Hematopoietic multipotent progenitor cell (in vitro differentiated cells): ENCODE results near the gene ABHD16A. TPM values are rescaled to one million over a fixed set of nuclear protein-coding genes. Genes with fewer than 3 reads are reported as not detected.

Source experiments
- DNase-seq, 3 donors: peaks; one replicate each; pipeline ENCODE4 v3.0.0-alpha.2; 2011 to 2015; ENCODE audit warnings: low read depth in 2 of 3, low spot score in 2 of 3
- total RNA-seq: library from RNA; depleted of rRNA; stranded (reverse); fragments of >200 nt; gene quantifications from one replicate; pipeline ENCODE4 v1.2.3, GENCODE V29; 2012

ABHD16A gene
- total RNA-seq, 1 donor = 75.4 TPM

DNA sequence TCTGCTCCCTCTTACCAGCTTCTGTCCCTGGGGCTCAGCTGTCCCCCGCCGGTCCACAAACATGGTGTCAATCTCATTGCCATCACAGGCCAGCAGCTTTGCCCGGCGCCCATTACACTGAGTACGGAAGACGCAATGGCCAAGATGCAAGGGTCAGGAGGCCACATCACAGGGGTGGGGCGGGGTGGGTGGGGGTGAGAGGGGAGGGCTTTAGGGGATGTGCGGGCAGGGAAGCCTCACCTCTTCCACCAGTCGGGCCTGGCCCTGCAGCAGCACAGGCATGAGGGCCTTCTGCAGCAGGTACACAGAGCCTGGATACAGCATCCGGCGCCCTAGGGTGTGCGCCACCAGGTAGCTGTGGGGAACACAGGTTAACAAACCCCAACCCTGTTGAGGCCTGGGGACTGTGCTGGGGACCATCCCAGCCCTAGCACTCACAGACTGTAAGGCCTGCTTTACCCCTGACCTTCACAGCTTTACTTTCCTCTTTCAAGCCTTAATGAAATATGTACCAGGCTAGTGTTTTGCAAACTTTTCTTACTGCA, 11.5 kb downstream of the ABHD16A start:
- no peak for DNase-seq

- DNase-seq = no peak
Measured at GRCh38 chr6:31691078-31691463, 12.1 kb downstream of the ABHD16A start.

- no peak for DNase-seq
Measured at GRCh38 chr6:31690231-31691077, 12.7 kb downstream of the ABHD16A start.

DNA sequence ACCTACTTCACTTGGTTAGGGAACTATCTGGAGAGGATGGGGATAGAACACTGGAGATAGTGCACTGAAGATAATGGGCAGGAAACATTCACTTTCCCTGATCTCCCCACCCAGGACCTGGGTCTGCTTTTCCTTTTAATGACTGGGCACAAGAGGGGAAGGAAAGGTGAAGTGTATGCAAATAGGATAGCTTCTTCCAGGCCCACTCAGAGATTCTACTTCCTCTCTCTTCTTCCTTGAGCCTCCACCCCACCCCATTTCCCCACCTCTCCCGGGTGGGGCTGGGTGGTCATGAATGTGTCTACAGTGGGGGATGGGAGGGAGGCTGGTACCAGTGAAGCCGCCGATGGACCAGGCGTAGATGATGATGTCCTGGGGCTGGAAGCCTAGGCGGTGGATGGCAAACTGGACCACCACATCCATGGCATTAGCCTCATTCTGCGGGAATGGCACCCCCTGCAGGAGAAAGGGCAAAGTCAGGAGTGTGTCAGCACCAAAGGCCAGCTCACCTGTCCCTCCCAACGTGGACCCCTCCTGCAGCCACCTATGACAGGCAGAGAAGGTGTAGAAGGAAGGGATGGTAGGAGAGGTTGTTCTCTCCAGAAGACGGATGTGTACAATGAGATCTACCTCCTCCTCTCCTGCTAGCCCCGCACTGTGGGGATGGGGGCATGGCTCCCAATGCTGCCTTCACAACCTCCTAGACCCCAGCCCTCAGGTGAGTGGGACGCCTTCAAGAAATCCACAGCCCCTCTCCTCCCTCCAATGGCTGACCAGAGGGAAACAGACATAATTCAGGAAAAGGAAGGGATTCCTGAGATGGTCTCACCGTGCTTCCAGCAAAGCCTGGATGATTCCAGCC, 13.6 kb downstream of the ABHD16A start:
- peak in 1 of 3 donors; percentile 33 for DNase-seq

- DNase-seq = no peak
Measured at GRCh38 chr6:31687860-31688693, 15.0 kb downstream of the ABHD16A start.

- DNase-seq = no peak
Measured at GRCh38 chr6:31687321-31687720, 15.8 kb downstream of the ABHD16A start.

GRCh38 chr6:31686483-31686882, 16.6 kb downstream of the ABHD16A start:
- DNase-seq = no peak

DNA sequence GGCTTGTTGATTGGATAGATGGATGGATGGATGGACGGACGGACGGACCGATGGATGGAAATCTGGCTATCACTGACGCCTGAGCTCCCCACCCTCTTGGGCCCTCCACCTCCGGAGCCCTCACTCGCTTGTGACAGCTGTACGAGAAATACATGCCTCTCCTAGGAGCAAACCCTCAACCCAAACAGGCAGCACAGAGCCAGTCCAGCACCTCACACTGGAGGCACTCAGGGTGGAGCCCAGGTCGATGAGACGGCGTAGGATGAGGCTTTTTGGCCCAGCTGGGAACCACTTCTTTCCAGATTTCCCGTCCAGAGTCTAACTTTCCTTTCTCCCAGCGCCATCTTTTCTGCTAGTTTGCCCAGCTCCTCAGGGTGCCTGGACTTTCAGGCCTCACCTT, 19.5 kb downstream of the ABHD16A start:
- DNase-seq = no peak

- DNase-seq = peak; percentile 33 to 65 (median 44)
Measured at GRCh38 chr6:31681135-31681671, 21.9 kb downstream of the ABHD16A start.

GRCh38 chr6:31680226-31681134, 22.6 kb downstream of the ABHD16A start, which contains the start of gene LY6G5C:
LY6G5C (minus strand) TSS chr6:31681067; CDS start chr6:31680373, 694 bp downstream.
- DNase-seq = peak; percentile 41 to 69 (median 62)

DNA sequence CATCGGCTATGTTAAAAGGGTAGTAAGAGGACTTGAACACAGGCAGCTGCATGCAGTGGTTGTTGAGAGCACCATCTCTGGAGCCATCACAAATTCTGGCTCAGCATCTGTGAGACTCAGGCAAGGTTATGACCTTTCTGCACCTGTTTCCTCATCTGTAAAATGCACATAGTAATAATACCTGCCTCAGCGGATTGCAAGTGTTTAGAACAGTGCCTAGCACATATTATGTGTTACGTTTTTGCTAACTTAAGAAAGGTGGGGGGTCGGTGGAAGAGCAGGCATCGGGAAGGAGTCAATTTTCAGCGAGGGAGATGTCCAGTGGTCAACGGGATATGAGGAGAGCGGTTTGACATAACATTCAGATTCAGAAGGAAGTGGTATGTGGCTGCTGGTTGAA, 25.2 kb downstream of the ABHD16A start:
- DNase-seq = no peak

- no peak for DNase-seq
Measured at GRCh38 chr6:31676904-31677303, 26.2 kb downstream of the ABHD16A start.

DNA sequence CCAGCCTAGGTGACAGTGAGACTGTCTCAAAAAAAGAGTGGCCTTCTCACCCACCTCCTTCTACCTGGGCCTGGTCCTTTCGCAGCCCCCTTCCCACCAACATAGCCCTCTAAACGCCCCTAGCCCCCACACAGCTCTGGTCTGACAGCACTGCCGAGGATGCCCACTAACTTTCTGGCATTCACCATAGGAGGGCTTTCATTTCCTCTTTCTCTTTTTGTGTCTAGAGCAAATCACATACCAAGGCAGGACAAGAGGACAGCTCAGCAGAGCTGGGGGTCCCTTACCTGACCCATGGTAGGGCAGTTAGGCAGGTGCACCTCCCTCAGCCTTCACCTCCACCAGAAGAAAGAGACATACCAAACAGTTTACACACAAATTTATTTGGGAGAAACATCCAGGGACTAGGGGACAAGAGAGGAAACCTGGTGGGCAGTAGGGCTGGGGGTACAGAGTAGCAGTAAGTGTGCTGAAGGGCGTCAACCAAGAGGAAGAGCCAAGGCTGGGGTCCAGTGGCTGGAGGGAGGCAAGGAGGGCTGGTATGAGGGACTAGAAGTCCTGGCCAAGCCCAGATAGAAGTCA, 26.7 kb downstream of the ABHD16A start:
- no peak for DNase-seq

DNA sequence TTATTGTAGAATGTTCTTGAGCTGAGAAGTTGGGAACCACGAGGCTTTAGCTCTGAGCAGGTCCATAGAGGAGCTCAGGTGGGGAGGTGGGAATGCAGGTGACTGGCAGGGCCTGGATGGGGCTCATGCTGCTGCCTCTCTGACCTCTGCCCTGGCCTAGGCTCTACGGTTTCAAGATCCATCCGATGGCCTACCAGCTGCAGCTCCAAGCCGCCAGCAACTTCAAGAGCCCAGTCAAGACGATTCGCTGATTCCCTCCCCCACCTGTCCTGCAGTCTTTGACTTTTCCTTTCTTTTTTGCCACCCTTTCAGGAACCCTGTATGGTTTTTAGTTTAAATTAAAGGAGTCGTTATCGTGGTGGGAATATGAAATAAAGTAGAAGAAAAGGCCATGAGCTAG, 33.4 kb downstream of the ABHD16A start, which contains the start of gene LY6G5B:
Gene LY6G5B (plus strand): TSS at position 301 of the 400 bp plus-strand sequence. CDS start 975 bp downstream, outside the sequence.
- DNase-seq = no peak

DNA sequence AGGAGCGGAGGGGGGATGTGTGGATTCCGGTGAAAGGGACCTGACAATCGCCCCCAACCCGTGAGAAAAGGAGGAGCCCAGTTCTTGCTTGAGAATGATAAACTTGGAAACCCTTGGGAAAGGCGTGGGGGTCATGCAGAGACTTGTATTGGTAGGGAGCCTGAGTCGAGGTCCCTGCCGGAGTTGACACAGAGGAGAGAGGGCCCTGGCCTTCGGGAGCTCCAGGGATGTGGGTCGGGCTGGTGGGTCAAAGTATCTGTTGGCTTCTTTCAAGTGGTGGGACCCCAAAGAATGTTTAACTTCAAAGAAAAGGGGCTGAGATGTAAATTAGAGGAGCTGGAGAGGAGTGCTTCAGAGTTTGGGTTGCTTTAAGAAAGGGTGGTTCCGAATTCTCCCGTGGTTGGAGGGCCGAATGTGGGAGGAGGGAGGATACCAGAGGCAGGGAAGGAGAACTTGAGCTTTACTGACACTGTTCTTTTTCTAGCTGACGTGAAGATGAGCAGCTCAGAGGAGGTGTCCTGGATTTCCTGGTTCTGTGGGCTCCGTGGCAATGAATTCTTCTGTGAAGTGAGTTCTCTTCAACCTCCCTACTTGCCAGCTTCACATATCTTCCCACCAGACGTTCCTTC, 36.7 kb downstream of the ABHD16A start:
- no peak for DNase-seq

- DNase-seq = peak; percentile 89 to 99 (median 98)
Measured at GRCh38 chr6:31665501-31666336, 37.4 kb downstream of the ABHD16A start, which contains the start of gene CSNK2B. CSNK2B (plus strand) TSS chr6:31666080; CDS start chr6:31666832, 752 bp downstream.
